Panc1 (cell line): Measurements from ENCODE around the gene MGMT. TPM values are rescaled to one million over a fixed set of nuclear protein-coding genes. Genes with fewer than 3 reads are reported as not detected.

ENCODE experiments used
- ATAC-seq: fragments of 200-7000 bp; cut with Tn5 transposase; 2 replicates; pipeline ENCODE4 v1.9.1; 2020; ENCODE audit warnings: mild to moderate bottlenecking, moderate library complexity
- BruUV-seq: library from RNA; stranded (reverse); fragments of 400-500 nt; replicated peaks from 2 replicates; lab custom pipeline; 2021; lab: Mats Ljungman, UMichigan
- CTCF ChIA-PET: fragments of 300-600 bp; sonication (Branson Sonifier 250); formaldehyde crosslinking; loops from one replicate; lab custom pipeline; 2022; ENCODE audit warnings: antibody characterized with exemption; lab: Charles Lee
- POLR2A ChIA-PET: fragments of 300-600 bp; sonication (Branson Sonifier 250); formaldehyde crosslinking; loops from one replicate; lab custom pipeline; 2022; ENCODE audit warnings: antibody characterized with exemption; lab: Charles Lee
- DNase-seq: peaks from one replicate; pipeline ENCODE4 v3.0.0-alpha.2; 2010; ENCODE audit warnings: low read depth, low spot score
- H3K27ac ChIP-seq: 2 replicates; pipeline ENCODE4 v1.5.1; 2011; ENCODE audit warnings: mild to moderate bottlenecking, low read length, inconsistent platforms
- H3K27me3 ChIP-seq: fragments of 200-500 bp; sonication (Bioruptor generic); 2 replicates; pipeline ENCODE4 v1.6.0; 2014; ENCODE audit warnings: low read length, inconsistent platforms; ENCODE audit not compliant: control insufficient read depth, insufficient read depth
- H3K36me3 ChIP-seq: fragments of 200-500 bp; sonication (Bioruptor generic); 2 replicates; pipeline ENCODE4 v1.5.1; 2014; ENCODE audit warnings: inconsistent platforms, mild to moderate bottlenecking, low read length, moderate library complexity; ENCODE audit not compliant: control insufficient read depth, insufficient read depth
- H3K4me1 ChIP-seq: 2 replicates; pipeline ENCODE4 v1.5.1; 2011; ENCODE audit warnings: inconsistent platforms, mild to moderate bottlenecking, low read length, moderate library complexity; ENCODE audit not compliant: control insufficient read depth, insufficient read depth
- H3K4me3 ChIP-seq, 2 experiments: 2 replicates each; pipeline ENCODE4 v1.5.1; 2011 to 2012; ENCODE audit warnings: low read depth in 2 of 2, low read length in 2 of 2, mild to moderate bottlenecking in 2 of 2, inconsistent platforms in 1 of 2, moderate library complexity in 1 of 2
- H3K9me3 ChIP-seq: fragments of 200-500 bp; sonication (Bioruptor generic); 2 replicates; pipeline ENCODE4 v1.5.1; 2014; ENCODE audit warnings: low read depth, mild to moderate bottlenecking, inconsistent platforms, low read length, moderate library complexity; ENCODE audit not compliant: control insufficient read depth, insufficient read depth
- CTCF ChIP-seq: fragments of 450-650 bp; IDR thresholded peaks from 2 replicates; pipeline ENCODE4 v1.5.1; 2017; ENCODE audit warnings: mild to moderate bottlenecking
- POLR2AphosphoS5 ChIP-seq: IDR thresholded peaks from 2 replicates; pipeline ENCODE4 v1.6.1; 2012; ENCODE audit warnings: mild to moderate bottlenecking, low read depth, low read length, moderate library complexity
- REST ChIP-seq, 2 experiments: IDR thresholded peaks; 2 replicates each; pipeline ENCODE4 v1.6.1; 2011 to 2012; ENCODE audit warnings: low read depth in 2 of 2, control low read depth in 1 of 2, low read length in 1 of 2, mild to moderate bottlenecking in 1 of 2, moderate library complexity in 1 of 2; ENCODE audit not compliant: insufficient read depth in 1 of 2
- SIN3A ChIP-seq: IDR thresholded peaks from 2 replicates; pipeline ENCODE4 v1.6.1; 2012; ENCODE audit warnings: low read depth, mild to moderate bottlenecking, low read length, moderate library complexity, borderline replicate concordance; ENCODE audit not compliant: insufficient read depth
- TCF7L2 ChIP-seq: IDR thresholded peaks from 2 replicates; pipeline ENCODE4 v1.6.1; 2011; ENCODE audit warnings: mild to moderate bottlenecking, low read depth, low read length, inconsistent platforms
- in situ Hi-C: cut with HindIII; loops from 2 replicates; pipeline ENCODE4 v1.10.0; 2016; ENCODE audit warnings: low sequenced_read_pairs, low pct_unique_long_range_greater_than_20kb
- intact Hi-C: fragments of 100-400 bp; cut with micrococcal nuclease; formaldehyde crosslinking; loops from one replicate; pipeline ENCODE4 v1.10.0; 2022; ENCODE audit not compliant: unreplicated experiment
- total RNA-seq: library from RNA; stranded (reverse); gene quantifications from one replicate; pipeline ENCODE4 v1.2.1, GENCODE V29; 2021; ENCODE audit not compliant: unreplicated experiment

The MGMT gene
- total RNA-seq, 1 experiment from 2014 or later = 27.3 TPM

DNA sequence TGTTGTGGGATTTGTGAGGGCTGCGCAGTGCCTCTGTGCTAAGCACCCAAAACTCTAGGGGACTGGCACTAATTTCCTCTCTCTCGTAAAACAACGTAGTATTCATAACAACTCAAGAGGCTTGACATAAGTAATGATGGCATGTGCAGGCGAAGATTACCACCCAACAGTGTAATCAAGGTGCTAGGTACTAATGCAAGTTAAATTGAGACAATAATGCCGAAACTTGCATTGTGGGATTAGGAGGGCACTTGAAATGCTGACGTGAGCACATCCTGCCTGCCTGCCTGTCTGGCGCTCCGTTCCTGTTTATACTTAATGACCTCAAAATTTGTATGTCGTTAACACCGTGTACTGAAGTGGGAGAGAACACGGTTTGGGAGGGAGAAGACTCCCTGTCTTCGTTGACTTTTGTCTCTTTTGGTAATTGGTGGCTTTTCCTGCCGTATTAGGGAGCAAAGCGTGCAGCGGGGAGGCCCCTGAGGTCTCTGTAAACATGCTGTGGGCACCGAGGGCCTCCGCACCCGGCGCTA, 139.0 kb downstream of the MGMT start:
- CTCF ChIA-PET = no interaction called here
- no TSS peak for BruUV-seq
- no peak for TF ChIP-seq TCF7L2
- no peak for TF ChIP-seq POLR2AphosphoS5
- no peak for TF ChIP-seq CTCF
- no peak for TF ChIP-seq SIN3A
- no peak for TF ChIP-seq REST (IDR thresholded peaks at IDR 0.05; ENCODE audit: insufficient read depth in 1 of 2, low read depth in 2 of 2, low read length in 1 of 2)
- ATAC-seq (no peak), DNase-seq (no peak)
- Histone ChIP-seq H3K27ac (no peak overlapping the region), H3K4me1 (no peaks in the 10 kb centered on the region), H3K36me3 (no peaks in the 10 kb centered on the region), H3K9me3 (no peaks in the 10 kb centered on the region), H3K27me3 (no peaks in the 10 kb centered on the region), H3K4me3 (no peak overlapping the region)
- in situ Hi-C loops = no loop called here
- intact Hi-C loops = no loop called here
- POLR2A ChIA-PET = no interaction called here

- Histone ChIP-seq H3K36me3 (no peaks in the 10 kb centered on the region), H3K4me1 (no peaks in the 10 kb centered on the region), H3K9me3 (no peaks in the 10 kb centered on the region), H3K27me3 (no peaks in the 10 kb centered on the region), H3K4me3 (no peak overlapping the region), H3K27ac (no peak overlapping the region)
- TF ChIP-seq REST (IDR thresholded peaks at IDR 0.05; ENCODE audit: insufficient read depth in 1 of 2, low read depth in 2 of 2, low read length in 1 of 2) = no peak
- TF ChIP-seq SIN3A = no peak
- TF ChIP-seq POLR2AphosphoS5 = no peak
- no peak for TF ChIP-seq CTCF
- TF ChIP-seq TCF7L2 = no peak
- no TSS peak for BruUV-seq
- no peak for DNase-seq
- intact Hi-C loops = no loop called here
- CTCF ChIA-PET = no interaction called here
- no peak for ATAC-seq
- POLR2A ChIA-PET = no interaction called here
- in situ Hi-C loops = no loop called here
These were observed 140.6 kb downstream of the MGMT start for GRCh38 chr10:129607607-129608109.
